ENCODE data around the gene BCKDK. TPM values are rescaled to one million over a fixed set of nuclear protein-coding genes. Genes with fewer than 3 reads are reported as not detected.

Gene BCKDK
- total RNA-seq, 4 donors from 2014 or later, result 26.6 to 45.2 (median 33.2) TPM

DNA sequence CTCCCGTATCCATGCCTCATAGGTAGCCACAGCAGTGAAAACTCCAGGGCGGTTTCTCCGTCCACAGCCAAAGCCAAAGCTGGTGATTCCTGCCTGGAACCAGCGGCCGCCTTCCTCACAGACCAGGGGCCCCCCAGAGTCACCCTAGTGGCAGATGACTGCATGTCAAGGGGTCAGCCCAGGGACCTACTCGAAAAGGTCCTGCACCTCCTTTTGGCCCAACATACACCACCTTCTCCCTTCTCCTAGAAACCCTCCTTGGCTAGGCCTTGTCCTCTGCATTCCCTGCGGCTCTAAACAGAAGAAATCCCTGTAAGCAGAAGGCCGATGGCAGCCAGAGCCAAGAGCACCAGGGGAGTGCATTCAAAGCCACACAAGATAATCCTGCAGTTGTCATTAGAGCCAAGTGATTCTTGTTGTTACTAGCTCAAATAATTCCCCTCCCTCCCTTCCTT is 35.5 kb downstream of the BCKDK start:
- no peak for TF ChIP-seq CTCF (IDR thresholded peaks at IDR 0.05; ENCODE audit: low read depth)

DNA sequence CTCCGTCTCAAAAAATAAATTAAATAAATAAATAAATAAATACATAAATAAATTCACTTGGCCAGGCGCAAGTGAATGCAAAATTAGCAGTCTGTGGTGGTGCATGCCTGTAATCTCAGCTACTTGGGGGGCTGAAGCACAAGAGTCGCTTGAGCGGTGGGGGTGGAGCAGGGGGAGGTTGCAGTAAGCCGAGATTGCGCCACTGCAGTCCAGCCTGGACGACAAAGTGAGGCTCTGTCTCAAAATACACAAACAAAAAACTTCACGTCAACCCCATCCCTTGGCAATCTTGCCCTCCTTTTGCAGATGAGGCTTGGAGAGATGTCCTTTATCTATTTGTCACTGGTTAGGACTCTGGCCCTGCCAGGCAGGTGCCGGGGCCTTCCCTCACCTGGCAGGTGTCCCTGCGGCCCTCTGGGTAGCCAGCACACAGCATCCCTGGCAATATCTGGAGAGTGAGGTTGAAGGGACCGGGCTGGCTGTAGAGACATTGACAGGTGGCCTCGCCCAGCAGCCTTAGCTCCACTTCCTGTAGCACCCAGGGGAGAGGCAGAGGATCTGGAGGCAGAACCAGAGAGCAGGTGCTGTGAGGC is 37.3 kb downstream of the BCKDK start:
- no peak for TF ChIP-seq CTCF (IDR thresholded peaks at IDR 0.05; ENCODE audit: low read depth)

- no peak for TF ChIP-seq CTCF (IDR thresholded peaks at IDR 0.05; ENCODE audit: low read depth)
Observed at GRCh38 chr16:31147574-31147973, 39.4 kb downstream of the BCKDK start.

- TF ChIP-seq CTCF (IDR thresholded peaks at IDR 0.05; ENCODE audit: low read depth), result no peak
Observed at GRCh38 chr16:31148281-31148728, 40.1 kb downstream of the BCKDK start.

- TF ChIP-seq CTCF (IDR thresholded peaks at IDR 0.05; ENCODE audit: low read depth), result no peak
Observed at GRCh38 chr16:31148896-31149295, 40.7 kb downstream of the BCKDK start.

- no peak for TF ChIP-seq CTCF (IDR thresholded peaks at IDR 0.05; ENCODE audit: low read depth)
Observed at GRCh38 chr16:31149332-31149731, 41.1 kb downstream of the BCKDK start.

DNA sequence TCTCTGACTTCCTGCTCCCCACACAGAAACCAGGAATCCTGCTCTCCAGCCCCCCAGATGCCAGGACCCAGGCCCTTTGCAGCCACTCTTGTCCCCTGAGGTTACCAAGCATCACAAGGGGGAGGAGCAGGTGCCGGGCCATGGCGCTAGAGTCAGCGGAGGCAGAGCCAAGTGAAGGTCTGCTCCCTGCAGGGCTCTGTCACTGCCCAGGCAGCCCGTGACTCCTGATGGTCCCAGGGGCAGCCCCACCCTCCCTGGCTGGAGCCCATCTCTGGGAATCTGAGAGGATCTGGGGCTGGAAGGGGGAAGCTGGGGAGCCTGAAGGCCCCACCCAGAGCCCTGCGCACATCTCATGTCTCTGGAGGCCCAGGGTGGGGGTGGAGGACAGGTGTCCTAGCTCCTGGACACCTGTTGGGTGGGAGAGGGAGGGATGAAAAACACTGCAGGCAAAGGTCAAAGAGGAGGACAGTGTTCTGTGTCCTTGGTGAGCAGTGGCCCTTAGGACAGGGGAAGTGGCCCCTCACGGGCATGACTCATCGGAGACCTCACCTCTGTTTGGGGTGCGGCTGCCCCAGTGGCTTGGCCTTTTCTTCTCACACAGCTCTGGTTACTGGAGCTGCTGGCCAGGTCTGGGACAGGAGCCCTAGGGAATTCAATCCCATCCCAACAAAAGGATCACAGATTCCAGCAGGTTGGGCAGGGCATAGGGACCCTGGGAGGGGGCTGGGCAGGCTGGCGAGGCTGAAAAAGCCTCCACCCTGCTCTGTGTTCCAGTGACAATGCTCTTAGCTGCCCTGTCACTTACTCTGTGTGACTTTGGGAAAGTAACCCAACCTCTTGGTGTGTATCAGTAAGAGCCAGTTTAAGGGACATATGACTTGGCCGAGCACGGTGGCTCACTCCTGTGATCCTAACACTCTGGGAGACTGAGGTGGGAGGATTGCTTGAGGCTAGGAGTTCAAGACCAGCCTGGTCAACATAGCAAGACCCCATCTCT is 42.0 kb downstream of the BCKDK start, which contains the start of gene PRSS36:
TSS of gene PRSS36 (minus strand) at position 173 of the 997 bp plus-strand sequence. CDS start at position 142, 31 bp downstream.
- TF ChIP-seq CTCF (IDR thresholded peaks at IDR 0.05; ENCODE audit: low read depth), result no peak
